Superior temporal gyrus (tissue), 1 donor: ENCODE measurements around the gene S100A2.
"Not testable (repeated sequence)": the region's sequence is repeated elsewhere in the genome, so short reads cannot be mapped to it uniquely, and the experiment has no call there.

Source experiments
- DNase-seq: peaks from one replicate; pipeline ENCODE4 v3.0.0-alpha.2; 2016; ENCODE audit errors: extremely low spot score

S100A2 gene

DNA sequence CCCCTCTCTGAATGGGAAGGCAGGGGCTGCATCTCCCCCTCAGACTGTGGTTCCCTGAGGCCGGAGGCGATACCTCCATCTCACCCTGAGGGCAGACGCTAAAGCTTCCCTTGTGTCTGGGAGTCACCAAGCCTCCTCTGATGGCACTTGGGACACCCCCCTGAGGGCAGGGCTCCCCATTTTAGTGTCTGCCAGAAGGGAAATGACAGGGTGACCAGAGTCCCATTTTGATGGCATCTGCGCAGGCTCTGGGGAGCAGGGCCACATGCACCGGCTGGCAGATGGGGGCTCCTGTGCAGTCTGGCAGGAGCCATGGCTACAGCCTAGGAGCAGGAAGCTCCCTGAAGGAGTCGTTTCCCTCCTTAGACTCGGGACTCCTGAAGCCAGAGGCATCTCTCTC is 1.7 kb downstream of the S100A2 start:
- DNase-seq = no peak

DNA sequence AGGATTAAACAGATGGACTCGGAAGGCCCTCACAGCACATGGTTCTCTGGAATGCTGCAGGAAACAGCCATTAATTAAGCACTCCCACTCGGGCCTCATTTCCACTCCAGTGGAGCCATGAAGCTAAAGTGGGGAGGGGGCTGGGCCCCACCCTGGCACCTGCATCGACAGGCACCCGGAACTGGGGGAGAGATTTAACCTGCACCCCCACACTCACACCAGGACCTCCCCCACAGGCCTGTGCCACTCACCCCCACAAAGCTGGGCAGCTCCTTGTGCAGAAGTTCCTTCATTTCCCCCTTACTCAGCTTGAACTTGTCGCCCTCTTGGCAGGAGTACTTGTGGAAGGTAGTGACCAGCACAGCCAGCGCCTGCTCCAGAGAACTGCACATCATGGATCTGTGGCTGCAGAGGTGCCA is 2.2 kb downstream of the S100A2 start:
- DNase-seq = no peak

- DNase-seq = not testable (repeated sequence)
Observed at GRCh38 chr1:153562021-153562420, 3.6 kb downstream of the S100A2 start.

DNA sequence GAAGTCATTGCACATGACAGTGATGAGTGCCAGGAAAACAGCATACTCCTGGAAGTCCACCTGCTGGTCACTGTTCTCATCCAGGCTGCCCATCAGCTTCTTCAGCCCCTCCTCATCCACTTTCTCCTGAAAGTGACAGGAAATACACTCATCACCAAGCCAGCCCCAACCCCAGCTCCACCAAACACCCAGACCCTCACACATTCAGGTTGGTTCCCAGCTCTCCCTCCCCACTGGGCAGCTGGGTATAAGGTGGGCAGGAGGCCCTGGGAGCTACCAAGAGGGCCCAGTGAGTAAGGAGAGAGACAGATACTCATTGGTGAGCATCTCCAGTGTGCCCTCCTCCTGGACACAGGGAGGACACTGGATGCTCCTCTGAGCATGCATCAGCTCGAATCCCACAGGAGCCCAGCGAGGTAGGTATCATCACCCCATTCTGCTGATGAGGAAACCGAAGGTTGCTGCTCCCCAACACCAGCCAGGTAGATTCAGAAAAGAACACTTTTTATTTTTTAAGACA is 4.1 kb downstream of the S100A2 start:
- DNase-seq = no peak

GRCh38 chr1:153560771-153561465 is 4.7 kb downstream of the S100A2 start:
- no peak for DNase-seq

DNA sequence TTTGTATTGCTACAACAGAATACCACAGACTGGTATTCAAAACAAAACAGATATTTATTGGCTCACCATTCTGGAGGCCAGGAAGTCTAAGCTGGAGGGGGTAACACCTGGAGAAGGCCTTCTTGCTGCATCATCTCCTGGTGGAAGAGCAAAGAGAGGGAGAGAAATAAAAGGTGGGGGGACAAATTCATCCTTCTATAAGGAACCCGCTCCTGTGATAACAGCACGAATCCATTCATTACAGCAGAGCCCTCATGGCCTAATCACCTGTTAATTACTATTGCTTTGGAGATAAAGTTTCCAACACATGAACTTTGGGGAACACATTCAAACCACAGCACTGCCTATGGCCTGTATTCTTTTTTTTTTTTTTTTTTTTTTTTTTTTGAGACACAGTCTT is 5.4 kb downstream of the S100A2 start:
- no peak for DNase-seq

DNA sequence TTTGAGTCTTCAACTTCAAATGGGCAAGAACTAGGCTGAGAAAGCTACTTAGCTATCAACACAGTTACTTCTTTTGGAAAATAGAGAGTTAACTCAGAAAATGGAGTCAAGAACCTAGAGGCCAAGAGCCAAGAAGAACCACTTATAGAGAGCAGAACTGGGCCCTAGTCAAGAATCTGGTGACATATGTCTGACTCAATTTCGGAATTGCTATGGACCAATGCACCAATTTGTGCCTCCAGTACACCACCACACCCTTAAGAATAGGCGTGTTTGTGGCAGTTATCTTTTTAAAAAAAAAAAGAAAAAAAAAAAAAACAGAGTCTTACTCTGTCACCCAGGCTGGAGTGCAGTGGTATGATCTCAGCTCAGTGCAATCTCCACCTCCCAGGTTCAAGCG is 7.8 kb downstream of the S100A2 start:
- DNase-seq = no peak

- no peak for DNase-seq
Observed at GRCh38 chr1:153556348-153556747, 9.3 kb downstream of the S100A2 start.

DNA sequence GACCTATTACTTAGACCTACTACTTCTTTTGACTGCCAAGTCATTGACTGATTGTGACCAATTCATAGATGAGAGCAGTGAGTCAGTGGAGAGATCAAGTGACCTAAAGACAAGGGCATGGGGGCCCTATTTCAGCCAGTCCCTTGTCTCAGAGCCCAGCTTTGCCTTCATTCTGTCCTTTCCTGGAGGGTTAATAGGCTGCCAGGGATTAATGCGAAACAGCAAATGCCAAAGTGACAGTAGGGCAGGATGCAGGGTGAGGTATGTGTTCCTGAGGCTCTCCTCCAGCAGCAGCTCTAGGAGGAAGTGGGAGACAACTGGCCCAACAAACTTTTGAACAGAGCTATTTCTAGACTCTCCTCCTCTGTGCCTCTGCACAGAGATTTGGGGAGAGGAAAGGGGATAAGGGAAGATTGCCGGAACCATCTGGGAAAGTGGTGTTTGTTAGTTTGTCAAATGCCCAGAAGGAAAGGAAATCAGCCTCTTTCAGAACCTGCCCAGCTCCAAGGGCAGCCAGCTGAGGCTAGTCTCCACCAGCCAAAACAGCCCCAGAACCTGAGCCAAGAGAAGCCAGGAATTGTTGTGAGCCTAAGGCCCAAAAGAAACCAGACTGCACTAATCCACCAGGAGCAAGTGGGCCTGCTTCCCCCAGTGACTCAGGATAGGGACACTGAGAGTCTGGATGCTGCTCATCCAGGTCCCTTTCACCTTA is 11.7 kb downstream of the S100A2 start:
- no peak for DNase-seq

- no peak for DNase-seq
Observed at GRCh38 chr1:153553096-153553495, 12.5 kb downstream of the S100A2 start.

- DNase-seq = no peak
Observed at GRCh38 chr1:153552335-153552734, 13.3 kb downstream of the S100A2 start.

- no peak for DNase-seq
Observed at GRCh38 chr1:153550827-153551500, 14.7 kb downstream of the S100A2 start.

GRCh38 chr1:153550398-153550758 is 15.3 kb downstream of the S100A2 start:
- no peak for DNase-seq

GRCh38 chr1:153549741-153550397 is 15.8 kb downstream of the S100A2 start:
- no peak for DNase-seq

GRCh38 chr1:153548722-153549688 is 16.6 kb downstream of the S100A2 start, which contains the start of gene S100A3:
Gene S100A3 (minus strand): TSS chr1:153549258. CDS start chr1:153548485, 773 bp downstream.
- no peak for DNase-seq

- DNase-seq = no peak
Observed at GRCh38 chr1:153547560-153548551, 17.8 kb downstream of the S100A2 start.

DNA sequence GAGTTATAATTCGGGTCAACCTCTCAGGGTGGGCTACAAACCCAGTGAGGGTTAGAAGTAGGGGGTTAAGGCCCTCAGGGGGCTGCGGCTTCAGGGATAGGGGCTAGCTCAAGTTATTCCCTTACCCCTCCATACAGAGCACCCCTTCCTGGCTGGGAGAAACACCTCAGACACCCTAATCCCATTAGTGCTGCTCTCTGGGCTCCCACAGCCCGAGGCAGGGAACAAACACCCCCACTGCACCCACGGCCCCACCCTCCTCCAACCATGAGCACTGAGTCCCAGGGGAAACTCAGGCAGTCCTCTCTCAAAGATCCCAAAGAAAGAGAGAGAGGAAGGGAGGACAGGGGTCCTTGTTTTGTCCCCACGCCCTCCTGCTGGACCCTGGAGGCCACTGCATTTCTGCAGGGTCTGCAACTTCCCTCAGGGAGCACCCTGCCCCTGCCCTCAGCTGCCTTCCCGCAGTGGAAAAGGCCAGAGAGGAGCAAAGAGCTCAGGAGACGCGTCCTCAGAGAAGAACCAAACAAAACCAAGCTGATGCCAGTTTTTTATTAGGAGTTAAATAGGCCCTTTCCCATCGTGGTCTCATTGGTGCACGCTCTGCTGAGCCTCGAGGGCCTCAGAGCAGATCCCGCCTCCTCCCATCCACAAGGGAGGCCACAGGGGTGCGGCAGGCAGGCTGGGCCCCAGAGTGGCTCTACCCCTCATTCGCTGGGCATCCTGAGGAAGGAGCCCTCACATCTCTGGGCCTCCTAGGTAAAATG is 18.7 kb downstream of the S100A2 start:
- no peak for DNase-seq

GRCh38 chr1:153546371-153546770 is 19.3 kb downstream of the S100A2 start:
- DNase-seq = no peak
